Smooth muscle cell (in vitro differentiated cells): ENCODE measurements around the gene PLSCR3. TPM values are rescaled to one million over a fixed set of nuclear protein-coding genes. Genes with fewer than 3 reads are reported as not detected.

Source experiments
- DNase-seq: peaks from one replicate; lab custom pipeline; 2025; ENCODE audit not compliant: unreplicated experiment; lab: John Stamatoyannopoulos, UW
- H2AFZ ChIP-seq: fragments of 200-600 bp; sonication (generic); 2 replicates; pipeline ENCODE4 v1.6.0; 2016; ENCODE audit warnings: antibody characterized with exemption, low read depth, mild to moderate bottlenecking
- H3F3A ChIP-seq: fragments of 200-600 bp; sonication (generic); 2 replicates; pipeline ENCODE4 v1.6.0; 2017; ENCODE audit warnings: antibody characterized with exemption, low read depth
- H3K27ac ChIP-seq: fragments of 200-600 bp; sonication (generic); 2 replicates; pipeline ENCODE4 v1.5.1; 2016; ENCODE audit warnings: low read depth, mild to moderate bottlenecking
- H3K27me3 ChIP-seq: fragments of 200-600 bp; sonication (generic); 2 replicates; pipeline ENCODE4 v1.6.1; 2016; ENCODE audit warnings: low read depth, mild to moderate bottlenecking
- H3K36me3 ChIP-seq: fragments of 200-600 bp; sonication (generic); 2 replicates; pipeline ENCODE4 v1.5.1; 2016; ENCODE audit warnings: low read depth
- H3K4me1 ChIP-seq: fragments of 200-600 bp; sonication (generic); 2 replicates; pipeline ENCODE4 v1.5.1; 2016; ENCODE audit warnings: low read depth
- H3K4me2 ChIP-seq: fragments of 200-600 bp; sonication (generic); 2 replicates; pipeline ENCODE4 v1.6.0; 2016; ENCODE audit warnings: mild to moderate bottlenecking
- H3K4me3 ChIP-seq: fragments of 200-600 bp; sonication (generic); 2 replicates; pipeline ENCODE4 v1.5.1; 2016; ENCODE audit warnings: mild to moderate bottlenecking
- H3K79me2 ChIP-seq: fragments of 200-600 bp; sonication (generic); 2 replicates; pipeline ENCODE4 v1.6.0; 2016; ENCODE audit warnings: low read depth, mild to moderate bottlenecking
- H3K9ac ChIP-seq: fragments of 200-600 bp; sonication (generic); 2 replicates; pipeline ENCODE4 v1.6.0; 2016; ENCODE audit warnings: low read depth
- H3K9me3 ChIP-seq: fragments of 200-600 bp; sonication (generic); replicated peaks from 2 replicates; pipeline ENCODE4 v1.5.1; 2016; ENCODE audit warnings: low read depth
- H4K20me1 ChIP-seq: fragments of 200-600 bp; sonication (generic); 2 replicates; pipeline ENCODE4 v1.6.0; 2016; ENCODE audit warnings: low read depth
- WGBS: methylation state at CpG from one replicate; pipeline ENCODE4 v1.1.7; 2016; ENCODE audit warnings: low lambda C conversion rate; 5-methylcytosine and 5-hydroxymethylcytosine counted together
- polyA plus RNA-seq: library from polyadenylated mRNA; unstranded; fragments of >200 nt; fragmentation: Nextera tagmentation; extraction: Ambion mirVana; gene quantifications from 2 replicates; pipeline ENCODE4 v1.2.1, GENCODE V29; 2016
- total RNA-seq: library from RNA; depleted of rRNA; stranded (reverse); fragments of >200 nt; gene quantifications from 2 replicates; pipeline ENCODE4 v1.2.3, GENCODE V29; 2014
- TF ChIP-seq, protein P1 (sequence below): fragments of 200-600 bp; sonication (generic); IDR thresholded peaks from 2 replicates; pipeline ENCODE4 v1.5.1; 2017; ENCODE audit warnings: borderline replicate concordance, mild to moderate bottlenecking, antibody characterized with exemption; ENCODE audit not compliant: insufficient read depth, poor library complexity, severe bottlenecking

PLSCR3 gene
- total and polyA plus RNA-seq, 2 experiments from 2014 or later = 29.3 to 110 TPM

DNA sequence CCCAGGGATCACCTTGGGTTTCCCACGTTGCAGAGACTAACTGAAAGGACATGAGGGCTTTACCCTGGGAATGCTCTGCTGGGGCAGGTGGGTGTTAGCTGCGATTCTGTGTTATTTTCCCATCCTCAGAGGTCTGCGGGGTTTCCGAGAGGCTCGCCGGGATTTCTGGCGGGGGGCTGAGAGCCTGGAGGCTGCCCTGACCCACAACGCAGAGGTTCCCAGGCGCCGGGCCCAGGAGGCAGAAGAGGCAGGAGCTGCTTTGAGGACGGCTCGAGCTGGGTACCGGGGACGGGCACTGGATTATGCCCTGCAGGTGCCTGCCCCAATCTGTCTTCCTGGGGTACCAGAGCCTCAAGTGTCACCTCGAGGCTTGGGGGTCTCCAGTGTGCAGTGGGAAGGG lies 51.1 kb downstream of the PLSCR3 start:
- Histone ChIP-seq H3K4me3 (no peak overlapping the region), H3K4me2 (no peak overlapping the region), H3K9me3 (no peaks in the 10 kb centered on the region), H4K20me1 (peaks cover 9% of the 10 kb centered on the region), H3K9ac (no peak overlapping the region), H3K4me1 (no peaks in the 10 kb centered on the region), H3F3A (no peaks in the 10 kb centered on the region), H3K27ac (no peak overlapping the region), H3K79me2 (no peaks in the 10 kb centered on the region), H2AFZ (no peak overlapping the region), H3K27me3 (no peaks in the 10 kb centered on the region), H3K36me3 (no peaks in the 10 kb centered on the region)
- TF ChIP-seq, protein P1, sequence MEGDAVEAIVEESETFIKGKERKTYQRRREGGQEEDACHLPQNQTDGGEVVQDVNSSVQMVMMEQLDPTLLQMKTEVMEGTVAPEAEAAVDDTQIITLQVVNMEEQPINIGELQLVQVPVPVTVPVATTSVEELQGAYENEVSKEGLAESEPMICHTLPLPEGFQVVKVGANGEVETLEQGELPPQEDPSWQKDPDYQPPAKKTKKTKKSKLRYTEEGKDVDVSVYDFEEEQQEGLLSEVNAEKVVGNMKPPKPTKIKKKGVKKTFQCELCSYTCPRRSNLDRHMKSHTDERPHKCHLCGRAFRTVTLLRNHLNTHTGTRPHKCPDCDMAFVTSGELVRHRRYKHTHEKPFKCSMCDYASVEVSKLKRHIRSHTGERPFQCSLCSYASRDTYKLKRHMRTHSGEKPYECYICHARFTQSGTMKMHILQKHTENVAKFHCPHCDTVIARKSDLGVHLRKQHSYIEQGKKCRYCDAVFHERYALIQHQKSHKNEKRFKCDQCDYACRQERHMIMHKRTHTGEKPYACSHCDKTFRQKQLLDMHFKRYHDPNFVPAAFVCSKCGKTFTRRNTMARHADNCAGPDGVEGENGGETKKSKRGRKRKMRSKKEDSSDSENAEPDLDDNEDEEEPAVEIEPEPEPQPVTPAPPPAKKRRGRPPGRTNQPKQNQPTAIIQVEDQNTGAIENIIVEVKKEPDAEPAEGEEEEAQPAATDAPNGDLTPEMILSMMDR = no peak
- 92% methylated on average over 15 of the region's 15 CpGs for WGBS
- no peak for DNase-seq

DNA sequence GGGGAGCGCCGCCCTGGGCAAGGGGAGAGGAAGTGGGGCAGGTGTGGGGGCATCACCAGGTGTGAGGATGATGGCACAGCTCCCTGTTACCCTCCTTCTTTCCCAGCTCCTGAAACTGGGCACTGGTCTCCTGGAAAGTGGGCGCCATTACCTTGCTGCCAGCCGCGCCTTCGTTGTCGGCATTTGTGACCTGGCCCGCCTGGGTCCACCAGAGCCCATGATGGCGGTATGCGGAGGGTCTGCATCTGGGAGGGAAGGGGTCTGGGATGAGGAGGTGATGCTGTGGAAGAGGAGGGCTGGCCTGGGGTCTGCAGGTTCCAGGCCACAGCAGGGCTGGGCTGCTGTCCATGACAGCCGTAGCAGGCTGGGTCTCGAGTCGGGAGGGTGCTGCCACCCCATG lies 52.5 kb downstream of the PLSCR3 start:
- 95% methylated on average over 12 of the region's 13 CpGs for WGBS
- TF ChIP-seq, protein P1 = no peak
- H3K27ac ChIP-seq = no peak overlapping the region
- no peaks in the 10 kb centered on the region for H3K4me1 ChIP-seq
- H3K9me3 ChIP-seq = no peaks in the 10 kb centered on the region
- no peak for DNase-seq
- H3K9ac ChIP-seq = no peak overlapping the region
- H3K4me3 ChIP-seq = no peak overlapping the region
- H3K36me3 ChIP-seq = no peaks in the 10 kb centered on the region
- no peaks in the 10 kb centered on the region for H3K79me2 ChIP-seq
- H3K4me2 ChIP-seq = no peak overlapping the region
- no peaks in the 10 kb centered on the region for H3K27me3 ChIP-seq
- no peak overlapping the region for H2AFZ ChIP-seq
- H4K20me1 ChIP-seq = peaks cover 6% of the 10 kb centered on the region
- H3F3A ChIP-seq = no peaks in the 10 kb centered on the region

DNA sequence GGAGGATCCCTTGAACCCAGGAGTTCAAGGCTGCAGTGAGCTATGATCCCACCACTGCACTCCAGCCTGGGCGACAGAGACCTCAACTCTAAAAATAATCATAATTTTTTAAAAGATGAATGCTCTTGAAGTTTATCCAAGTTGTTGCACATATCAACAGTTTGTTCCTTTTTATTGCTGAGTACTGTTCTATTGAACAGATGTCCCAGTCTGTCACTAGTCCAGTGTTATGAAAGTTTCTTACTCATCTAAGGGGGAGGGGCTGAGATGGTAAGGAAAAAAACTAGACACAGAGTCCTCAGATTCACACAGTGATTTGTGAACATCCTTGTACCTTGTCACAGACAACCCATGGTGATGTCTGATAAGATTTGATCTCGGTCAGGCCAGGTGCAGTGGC lies 54.1 kb downstream of the PLSCR3 start:
- TF ChIP-seq, protein P1 = no peak
- Histone ChIP-seq H3K27ac (no peak overlapping the region), H3K9me3 (no peaks in the 10 kb centered on the region), H3K4me1 (no peaks in the 10 kb centered on the region), H3K36me3 (no peaks in the 10 kb centered on the region), H3K4me3 (no peak overlapping the region), H2AFZ (no peak overlapping the region), H3F3A (no peaks in the 10 kb centered on the region), H3K79me2 (no peaks in the 10 kb centered on the region), H3K27me3 (no peaks in the 10 kb centered on the region), H3K4me2 (no peak overlapping the region), H4K20me1 (no peaks in the 10 kb centered on the region), H3K9ac (no peak overlapping the region)
- 96% methylated on average over 2 of the region's 2 CpGs for WGBS
- no peak for DNase-seq

Other genes with a start within 250 kb of the PLSCR3 start
Only the 30 nearest of the 38 such genes appear.
- gene ACADVL, start 174.6 kb downstream of the PLSCR3 start, total RNA-seq = 136 and 185 TPM in 2 replicates
- 331 and 541 TPM in 2 replicates for gene ACADVL, start 174.6 kb downstream of the PLSCR3 start, polyA plus RNA-seq
- gene DVL2, start 160.0 kb downstream of the PLSCR3 start, total RNA-seq = 26.1 and 31.8 TPM in 2 replicates
- gene DVL2, start 160.0 kb downstream of the PLSCR3 start, polyA plus RNA-seq = 46.7 and 49.6 TPM in 2 replicates
- 41.6 and 48.5 TPM in 2 replicates for gene PHF23, start 155.1 kb downstream of the PLSCR3 start, total RNA-seq
- 33.8 and 46.5 TPM in 2 replicates for gene PHF23, start 155.1 kb downstream of the PLSCR3 start, polyA plus RNA-seq
- 305 and 363 TPM in 2 replicates for gene GABARAP, start 152.1 kb downstream of the PLSCR3 start, total RNA-seq
- 725 and 735 TPM in 2 replicates for gene GABARAP, start 152.1 kb downstream of the PLSCR3 start, polyA plus RNA-seq
- 46.3 and 57.5 TPM in 2 replicates for gene CTDNEP1, start 142.8 kb downstream of the PLSCR3 start, total RNA-seq
- 88.4 and 96.2 TPM in 2 replicates for gene CTDNEP1, start 142.8 kb downstream of the PLSCR3 start, polyA plus RNA-seq
- 17.3 and 18.7 TPM in 2 replicates for gene ELP5, start 142.3 kb downstream of the PLSCR3 start, total RNA-seq
- gene ELP5, start 142.3 kb downstream of the PLSCR3 start, polyA plus RNA-seq = 41.3 and 42.4 TPM in 2 replicates
- 26.7 and 33.7 TPM in 2 replicates for gene CLDN7, start 132.0 kb downstream of the PLSCR3 start, total RNA-seq
- gene CLDN7, start 132.0 kb downstream of the PLSCR3 start, polyA plus RNA-seq = 25.2 and 102 TPM in 2 replicates
- 0.18 TPM in 1 of 2 replicates, not detected in the other for gene SLC2A4, start 112.8 kb downstream of the PLSCR3 start, total RNA-seq
- gene SLC2A4, start 112.8 kb downstream of the PLSCR3 start, polyA plus RNA-seq = 0.11 TPM in 1 of 2 replicates, not detected in the other
- 0.09 and 1.3 TPM in 2 replicates for gene YBX2, start 99.9 kb downstream of the PLSCR3 start, total RNA-seq
- gene YBX2, start 99.9 kb downstream of the PLSCR3 start, polyA plus RNA-seq = 0.58 and 1.1 TPM in 2 replicates
- gene EIF5A, start 86.9 kb downstream of the PLSCR3 start, total RNA-seq = 260 and 323 TPM in 2 replicates
- gene EIF5A, start 86.9 kb downstream of the PLSCR3 start, polyA plus RNA-seq = 797 and 860 TPM in 2 replicates
- gene GPS2, start 79.2 kb downstream of the PLSCR3 start, total RNA-seq = 35.2 and 40.3 TPM in 2 replicates
- gene GPS2, start 79.2 kb downstream of the PLSCR3 start, polyA plus RNA-seq = 77.0 and 95.5 TPM in 2 replicates
- gene NEURL4, start 65.2 kb downstream of the PLSCR3 start, total RNA-seq = 8.6 and 23.8 TPM in 2 replicates
- gene NEURL4, start 65.2 kb downstream of the PLSCR3 start, polyA plus RNA-seq = 5.1 and 9.2 TPM in 2 replicates
- gene ACAP1, start 58.0 kb downstream of the PLSCR3 start, total RNA-seq = 15.2 TPM in 1 of 2 replicates, not detected in the other
- gene ACAP1, start 58.0 kb downstream of the PLSCR3 start, polyA plus RNA-seq = 31.6 and 48.1 TPM in 2 replicates
- 34.7 and 37.2 TPM in 2 replicates for gene KCTD11, start 42.4 kb downstream of the PLSCR3 start, total RNA-seq
- gene KCTD11, start 42.4 kb downstream of the PLSCR3 start, polyA plus RNA-seq = 33.8 and 52.3 TPM in 2 replicates
- 0.49 TPM in 1 of 2 replicates, not detected in the other for gene TMEM95, start 39.4 kb downstream of the PLSCR3 start, total RNA-seq
- 0.34 TPM in 1 of 2 replicates, not detected in the other for gene TMEM95, start 39.4 kb downstream of the PLSCR3 start, polyA plus RNA-seq
- gene TNK1, start 13.4 kb downstream of the PLSCR3 start, total RNA-seq = 4.5 and 6.3 TPM in 2 replicates
- gene TNK1, start 13.4 kb downstream of the PLSCR3 start, polyA plus RNA-seq = 3.6 and 13.5 TPM in 2 replicates
- gene TMEM256, start 9.6 kb upstream of the PLSCR3 start, total RNA-seq = 75.6 and 133 TPM in 2 replicates
- 87.9 and 90.6 TPM in 2 replicates for gene TMEM256, start 9.6 kb upstream of the PLSCR3 start, polyA plus RNA-seq
- gene NLGN2, start 13.3 kb upstream of the PLSCR3 start, total RNA-seq = 15.1 and 20.9 TPM in 2 replicates
- gene NLGN2, start 13.3 kb upstream of the PLSCR3 start, polyA plus RNA-seq = 10.8 and 11.9 TPM in 2 replicates
- gene SPEM1, start 25.8 kb upstream of the PLSCR3 start, total RNA-seq = not detected in 2 replicates
- not detected in 2 replicates for gene SPEM1, start 25.8 kb upstream of the PLSCR3 start, polyA plus RNA-seq
- 0.22 TPM in 1 of 2 replicates, not detected in the other for gene SPEM2, start 31.1 kb upstream of the PLSCR3 start, total RNA-seq
- 0.56 and 1.0 TPM in 2 replicates for gene SPEM2, start 31.1 kb upstream of the PLSCR3 start, polyA plus RNA-seq
- gene SPEM3, start 34.3 kb upstream of the PLSCR3 start, total RNA-seq = not detected in 2 replicates
- 0.14 TPM in 1 of 2 replicates, not detected in the other for gene SPEM3, start 34.3 kb upstream of the PLSCR3 start, polyA plus RNA-seq
- 7.3 and 10.0 TPM in 2 replicates for gene TMEM102, start 40.9 kb upstream of the PLSCR3 start, total RNA-seq
- gene TMEM102, start 40.9 kb upstream of the PLSCR3 start, polyA plus RNA-seq = 10.5 and 11.9 TPM in 2 replicates
- gene FGF11, start 45.0 kb upstream of the PLSCR3 start, total RNA-seq = 21.3 and 28.5 TPM in 2 replicates
- 13.9 and 30.9 TPM in 2 replicates for gene FGF11, start 45.0 kb upstream of the PLSCR3 start, polyA plus RNA-seq
- gene CHRNB1, start 50.5 kb upstream of the PLSCR3 start, total RNA-seq = 8.9 and 12.2 TPM in 2 replicates
- 19.0 and 22.5 TPM in 2 replicates for gene CHRNB1, start 50.5 kb upstream of the PLSCR3 start, polyA plus RNA-seq
- 24.2 and 25.6 TPM in 2 replicates for gene ZBTB4, start 85.1 kb upstream of the PLSCR3 start, total RNA-seq
- gene ZBTB4, start 85.1 kb upstream of the PLSCR3 start, polyA plus RNA-seq = 22.8 and 26.9 TPM in 2 replicates
- gene SLC35G6, start 86.9 kb upstream of the PLSCR3 start, total RNA-seq = not detected in 2 replicates
- gene SLC35G6, start 86.9 kb upstream of the PLSCR3 start, polyA plus RNA-seq = 0.51 TPM in 1 of 2 replicates, not detected in the other
- 72.0 and 76.0 TPM in 2 replicates for gene POLR2A, start 89.8 kb upstream of the PLSCR3 start, total RNA-seq
- 80.2 and 123 TPM in 2 replicates for gene POLR2A, start 89.8 kb upstream of the PLSCR3 start, polyA plus RNA-seq
- 5.9 and 6.2 TPM in 2 replicates for gene TNFSF12, start 154.5 kb upstream of the PLSCR3 start, total RNA-seq
- gene TNFSF12, start 154.5 kb upstream of the PLSCR3 start, polyA plus RNA-seq = 13.6 and 16.1 TPM in 2 replicates
- gene TNFSF13, start 164.2 kb upstream of the PLSCR3 start, total RNA-seq = 0.18 and 4.1 TPM in 2 replicates
- gene TNFSF13, start 164.2 kb upstream of the PLSCR3 start, polyA plus RNA-seq = 0.38 and 1.6 TPM in 2 replicates
- gene SENP3, start 167.4 kb upstream of the PLSCR3 start, total RNA-seq = 72.1 and 90.3 TPM in 2 replicates
- gene SENP3, start 167.4 kb upstream of the PLSCR3 start, polyA plus RNA-seq = 33.7 and 35.7 TPM in 2 replicates